Mucosa of gallbladder (tissue), 1 donor: ENCODE results near the gene CASS4. TPM values are rescaled to one million over a fixed set of nuclear protein-coding genes. Genes with fewer than 3 reads are reported as not detected.
"Not testable (repeated sequence)": the region's sequence is repeated elsewhere in the genome, so short reads cannot be mapped to it uniquely, and the experiment has no call there.

Experiments
- DNase-seq: peaks from one replicate; pipeline ENCODE4 v3.0.0-alpha.2; 2020; ENCODE audit warnings: low spot score
- total RNA-seq: library from RNA; stranded (reverse); gene quantifications from one replicate; pipeline ENCODE4 v1.2.1, GENCODE V29; 2021
- donor health status: DM: no; HTN: no; CAD: no.

The CASS4 gene
- total RNA-seq, 1 donor from 2014 or later: 2.0 TPM

- DNase-seq: peak; percentile 100
Observed at GRCh38 chr20:56392132-56392880, 19.8 kb upstream of the CASS4 start, which contains the start of the genes AURKA and CSTF1. Gene AURKA, minus strand, starts transcription at chr20:56392215. Its CDS starts 4,018 bp downstream, at chr20:56388197. Gene CSTF1, plus strand, starts transcription at chr20:56392645. Its CDS starts 2,908 bp downstream, at chr20:56395553.

- DNase-seq: no peak
Observed at GRCh38 chr20:56392881-56393482, 19.1 kb upstream of the CASS4 start.

- no peak for DNase-seq
Observed at GRCh38 chr20:56393653-56394052, 18.4 kb upstream of the CASS4 start.

- DNase-seq: no peak
Observed at GRCh38 chr20:56395166-56395565, 16.9 kb upstream of the CASS4 start.

GRCh38 chr20:56400001-56400640, 11.9 kb upstream of the CASS4 start:
- DNase-seq: peak; percentile 63

GRCh38 chr20:56403465-56403864, 8.6 kb upstream of the CASS4 start:
- DNase-seq: no peak

- not testable (repeated sequence) for DNase-seq
Observed at GRCh38 chr20:56405356-56405755, 6.7 kb upstream of the CASS4 start.

GRCh38 chr20:56406910-56407309, 5.2 kb upstream of the CASS4 start:
- no peak for DNase-seq

GRCh38 chr20:56409521-56409920, 2.5 kb upstream of the CASS4 start:
- DNase-seq: no peak

GRCh38 chr20:56409956-56410355, 2.1 kb upstream of the CASS4 start:
- DNase-seq: no peak

- not testable (repeated sequence) for DNase-seq
Observed at GRCh38 chr20:56411287-56411686, 773 bp upstream of the CASS4 start.

GRCh38 chr20:56412473-56412790, 372 bp downstream of the CASS4 start:
- no peak for DNase-seq

- no peak for DNase-seq
Observed at GRCh38 chr20:56412949-56413348, 889 bp downstream of the CASS4 start.

- no peak for DNase-seq
Observed at GRCh38 chr20:56414842-56415765, 3.0 kb downstream of the CASS4 start.

- DNase-seq: no peak
Observed at GRCh38 chr20:56417402-56417801, 5.3 kb downstream of the CASS4 start.

GRCh38 chr20:56417911-56418310, 5.9 kb downstream of the CASS4 start:
- DNase-seq: no peak

GRCh38 chr20:56418385-56418861, 6.4 kb downstream of the CASS4 start:
- no peak for DNase-seq

GRCh38 chr20:56420028-56420427, 8.0 kb downstream of the CASS4 start:
- no peak for DNase-seq

GRCh38 chr20:56420940-56421688, 9.1 kb downstream of the CASS4 start:
- DNase-seq: no peak

GRCh38 chr20:56422076-56422823, 10.2 kb downstream of the CASS4 start:
- no peak for DNase-seq
